Measurements from ENCODE around the gene GC.
"Not testable (repeated sequence)": the region's sequence is repeated elsewhere in the genome, so short reads cannot be mapped to it uniquely, and the experiment has no call there.

- TF ChIP-seq, protein P1, sequence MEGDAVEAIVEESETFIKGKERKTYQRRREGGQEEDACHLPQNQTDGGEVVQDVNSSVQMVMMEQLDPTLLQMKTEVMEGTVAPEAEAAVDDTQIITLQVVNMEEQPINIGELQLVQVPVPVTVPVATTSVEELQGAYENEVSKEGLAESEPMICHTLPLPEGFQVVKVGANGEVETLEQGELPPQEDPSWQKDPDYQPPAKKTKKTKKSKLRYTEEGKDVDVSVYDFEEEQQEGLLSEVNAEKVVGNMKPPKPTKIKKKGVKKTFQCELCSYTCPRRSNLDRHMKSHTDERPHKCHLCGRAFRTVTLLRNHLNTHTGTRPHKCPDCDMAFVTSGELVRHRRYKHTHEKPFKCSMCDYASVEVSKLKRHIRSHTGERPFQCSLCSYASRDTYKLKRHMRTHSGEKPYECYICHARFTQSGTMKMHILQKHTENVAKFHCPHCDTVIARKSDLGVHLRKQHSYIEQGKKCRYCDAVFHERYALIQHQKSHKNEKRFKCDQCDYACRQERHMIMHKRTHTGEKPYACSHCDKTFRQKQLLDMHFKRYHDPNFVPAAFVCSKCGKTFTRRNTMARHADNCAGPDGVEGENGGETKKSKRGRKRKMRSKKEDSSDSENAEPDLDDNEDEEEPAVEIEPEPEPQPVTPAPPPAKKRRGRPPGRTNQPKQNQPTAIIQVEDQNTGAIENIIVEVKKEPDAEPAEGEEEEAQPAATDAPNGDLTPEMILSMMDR (IDR thresholded peaks at IDR 0.05), result not testable (repeated sequence)
- not testable (repeated sequence) for TF ChIP-seq POLR2A (IDR thresholded peaks at IDR 0.05)
Observed at GRCh38 chr4:71804017-71804697, 20.3 kb upstream of the GC start.
